IMR-90 (cell line): ENCODE data around the gene MSH5. TPM values are rescaled to one million over a fixed set of nuclear protein-coding genes. Genes with fewer than 3 reads are reported as not detected.
"Not testable (repeated sequence)": the region's sequence is repeated elsewhere in the genome, so short reads cannot be mapped to it uniquely, and the experiment has no call there.

Source experiments
- ATAC-seq: fragments of 200-7000 bp; cut with Tn5 transposase; 2 replicates; pipeline ENCODE4 v1.9.1; 2020; ENCODE audit warnings: low read depth, mild to moderate bottlenecking, moderate library complexity
- BruUV-seq: library from RNA; stranded (reverse); fragments of 400-500 nt; replicated peaks from 2 replicates; lab custom pipeline; 2021; lab: Mats Ljungman, UMichigan
- CTCF ChIA-PET: fragments of 300-600 bp; formaldehyde crosslinking; extraction: SDS; loops from one replicate; lab custom pipeline; 2021; ENCODE audit warnings: antibody characterized with exemption; lab: Yijun Ruan, JAX
- POLR2A ChIA-PET: fragments of 300-600 bp; sonication (Branson Sonifier 250); formaldehyde crosslinking; loops from one replicate; lab custom pipeline; 2022; ENCODE audit warnings: antibody characterized with exemption; ENCODE audit not compliant: unreplicated experiment; lab: Charles Lee
- DNase-seq: peaks from one replicate; pipeline ENCODE4 v3.0.0; 2013
- H2AFZ ChIP-seq: replicated peaks from 2 replicates; pipeline ENCODE3; 2013; ENCODE audit warnings: low read length, mild to moderate bottlenecking; ENCODE audit not compliant: poor library complexity
- H2AK5ac ChIP-seq: 2 replicates; pipeline ENCODE4 v1.6.1; 2013; ENCODE audit warnings: low read depth, low read length, inconsistent platforms
- H2AK9ac ChIP-seq: replicated peaks from 2 replicates; pipeline ENCODE3; 2013; ENCODE audit warnings: mild to moderate bottlenecking, low read depth, low read length, moderate library complexity; ENCODE audit not compliant: poor library complexity
- H2BK120ac ChIP-seq: 2 replicates; pipeline ENCODE4 v1.6.1; 2013; ENCODE audit warnings: low read depth, low read length, inconsistent platforms
- H2BK15ac ChIP-seq: 3 replicates; pipeline ENCODE4 v1.6.1; 2013; ENCODE audit warnings: low read depth, low read length, inconsistent platforms
- H2BK20ac ChIP-seq: 2 replicates; pipeline ENCODE4 v1.6.1; 2013; ENCODE audit warnings: low read depth, mild to moderate bottlenecking, inconsistent platforms, low read length, moderate library complexity
- H2BK5ac ChIP-seq: 2 replicates; pipeline ENCODE4 v1.6.1; 2013; ENCODE audit warnings: mild to moderate bottlenecking, low read depth, low read length, inconsistent platforms; ENCODE audit not compliant: poor library complexity, severe bottlenecking
- H3K14ac ChIP-seq: replicated peaks from 2 replicates; pipeline ENCODE4 v1.6.1; 2013; ENCODE audit warnings: low read depth, low read length, inconsistent platforms
- H3K18ac ChIP-seq: 2 replicates; pipeline ENCODE4 v1.6.1; 2013; ENCODE audit warnings: low read depth, low read length, control low read depth
- H3K23ac ChIP-seq: 2 replicates; pipeline ENCODE4 v1.6.1; 2013; ENCODE audit warnings: low read depth, low read length, inconsistent platforms
- H3K27ac ChIP-seq: 2 replicates; pipeline ENCODE4 v1.5.1; 2013; ENCODE audit warnings: mild to moderate bottlenecking, control low read depth, low read length; ENCODE audit not compliant: insufficient read depth
- H3K27me3 ChIP-seq: 2 replicates; pipeline ENCODE4 v1.6.1; 2013; ENCODE audit warnings: low read length; ENCODE audit not compliant: control insufficient read depth, insufficient read depth
- H3K36me3 ChIP-seq: 2 replicates; pipeline ENCODE4 v1.6.1; 2013; ENCODE audit warnings: low read length, mixed read lengths; ENCODE audit not compliant: control insufficient read depth, insufficient read depth
- H3K4ac ChIP-seq: 2 replicates; pipeline ENCODE4 v1.6.1; 2013; ENCODE audit warnings: low read depth, low read length, inconsistent platforms
- H3K4me1 ChIP-seq: 2 replicates; pipeline ENCODE4 v1.6.1; 2013; ENCODE audit warnings: low read length, mixed read lengths; ENCODE audit not compliant: control insufficient read depth, insufficient read depth
- H3K4me2 ChIP-seq: 2 replicates; pipeline ENCODE4 v1.6.1; 2013; ENCODE audit warnings: low read depth, mild to moderate bottlenecking, control low read depth, low read length, moderate library complexity
- H3K4me3 ChIP-seq: 2 replicates; pipeline ENCODE4 v1.5.1; 2013; ENCODE audit warnings: low read depth, mild to moderate bottlenecking, control low read depth, low read length, moderate library complexity; ENCODE audit not compliant: insufficient read depth
- H3K56ac ChIP-seq: 2 replicates; pipeline ENCODE4 v1.6.1; 2013; ENCODE audit warnings: low read length, inconsistent platforms; ENCODE audit not compliant: insufficient read depth; ENCODE audit errors: extremely low read depth
- H3K79me1 ChIP-seq, 2 experiments: 2 replicates each; pipeline ENCODE4 v1.6.1; 2013; ENCODE audit warnings: low read length in 2 of 2, inconsistent platforms in 1 of 2, low read depth in 1 of 2
- H3K9ac ChIP-seq: 2 replicates; pipeline ENCODE4 v1.6.1; 2013; ENCODE audit warnings: low read depth, low read length, control low read depth
- H3K9me1 ChIP-seq: 2 replicates; pipeline ENCODE4 v1.6.1; 2013; ENCODE audit warnings: low read length, inconsistent platforms; ENCODE audit not compliant: insufficient read depth
- H3K9me3 ChIP-seq: 2 replicates; pipeline ENCODE4 v1.6.1; 2013; ENCODE audit warnings: low read length; ENCODE audit not compliant: control insufficient read depth, insufficient read depth
- H4K20me1 ChIP-seq: 2 replicates; pipeline ENCODE4 v1.6.1; 2013; ENCODE audit warnings: low read length, inconsistent platforms; ENCODE audit not compliant: insufficient read depth
- H4K5ac ChIP-seq: 2 replicates; pipeline ENCODE4 v1.6.1; 2013; ENCODE audit warnings: mild to moderate bottlenecking, low read depth, low read length, control low read depth
- H4K8ac ChIP-seq, 2 experiments: 2 replicates each; pipeline ENCODE4 v1.6.1; 2013; ENCODE audit warnings: low read depth in 2 of 2, low read length in 2 of 2, control low read depth in 1 of 2, inconsistent platforms in 1 of 2
- H4K91ac ChIP-seq: 2 replicates; pipeline ENCODE4 v1.6.1; 2013; ENCODE audit warnings: low read depth, low read length, inconsistent platforms; ENCODE audit not compliant: insufficient read depth
- RCOR1 ChIP-seq: IDR thresholded peaks from 2 replicates; pipeline ENCODE4 v1.6.1; 2012; ENCODE audit warnings: mild to moderate bottlenecking, low read length, improper control_type of control experiment; ENCODE audit not compliant: insufficient replicate concordance
- USF2 ChIP-seq: fragments of 150-350 bp; IDR thresholded peaks from 2 replicates; pipeline ENCODE4 v1.6.1; 2017; ENCODE audit warnings: mild to moderate bottlenecking, antibody characterized with exemption, low read length, low read depth
- WGBS, 2 experiments: methylation state at CpG; one replicate each; pipeline versions ENCODE4 v1.1.5 to v1.1.7; 2013; ENCODE audit warnings: missing lambda C conversion rate in 2 of 2; ENCODE audit not compliant: insufficient read length in 1 of 2; ENCODE audit errors: extremely low coverage in 2 of 2; 5-methylcytosine and 5-hydroxymethylcytosine counted together
- dilution Hi-C: fragments of 300-500 bp; cut with HindIII; formaldehyde crosslinking; loops from one replicate; pipeline ENCODE4 v1.14.3; 2018; ENCODE audit warnings: low sequenced_read_pairs; ENCODE audit not compliant: unreplicated experiment
- in situ Hi-C: fragments of 300-500 bp; cut with MboI; formaldehyde crosslinking; loops from 3 replicates; pipeline ENCODE4 v1.14.3; 2019; ENCODE audit warnings: low sequenced_read_pairs, inconsistent platforms, mixed read lengths
- intact Hi-C: fragments of 100-400 bp; cut with micrococcal nuclease; formaldehyde crosslinking; loops from 2 replicates; pipeline ENCODE4 v1.10.0; 2022
- polyA plus RNA-seq, 3 experiments: library from polyadenylated mRNA; depleted of rRNA; stranded (reverse); fragments of >200 nt; gene quantifications; 2 replicates each; pipeline ENCODE4 v1.2.3, GENCODE V29; 2012; ENCODE audit warnings: low replicate concordance in 1 of 3
- total RNA-seq: library from RNA; depleted of rRNA; stranded (reverse); fragments of >200 nt; gene quantifications from 2 replicates; pipeline ENCODE4 v1.2.3, GENCODE V29; 2012

MSH5 gene
- total and polyA plus RNA-seq, 2 of the 4 experiments (the other 2 are of a cell fraction), result 5.6 to 15.7 TPM

- TF ChIP-seq USF2 (no peak; the same call in 1 of the 2 replicates), RCOR1 (no peak)
Measured at GRCh38 chr6:31806470-31807272, 66.9 kb downstream of the MSH5 start, which contains the start of gene LSM2 (continued).

- H3K56ac ChIP-seq, H3K9me3 ChIP-seq, CTCF ChIA-PET, H2BK20ac ChIP-seq, in situ Hi-C loops, H2AFZ ChIP-seq, H3K4ac ChIP-seq, H3K36me3 ChIP-seq, POLR2A ChIA-PET, H3K14ac ChIP-seq, H3K27ac ChIP-seq, H3K4me2 ChIP-seq, H2AK9ac ChIP-seq, H3K4me3 ChIP-seq, H3K18ac ChIP-seq, H3K9me1 ChIP-seq, H2BK15ac ChIP-seq, H4K20me1 ChIP-seq, H3K27me3 ChIP-seq, H3K23ac ChIP-seq, H4K8ac ChIP-seq, H4K5ac ChIP-seq, intact Hi-C loops, H2AK5ac ChIP-seq, dilution Hi-C loops, DNase-seq, H3K4me1 ChIP-seq, BruUV-seq, H2BK5ac ChIP-seq, H3K9ac ChIP-seq, ATAC-seq, H2BK120ac ChIP-seq, H4K91ac ChIP-seq: not testable (repeated sequence)
- H3K79me1 ChIP-seq, result peaks cover 13 to 24% of the 10 kb centered on the region in 2 experiments
- 100% methylated on average over 3 of the region's 10 CpGs; no CpG with 5 or more reads in 1 of the 2 experiments for WGBS, 2 experiments
Measured at GRCh38 chr6:31808599-31808998, 68.8 kb downstream of the MSH5 start.
